ENCODE data around the gene PDE1A. TPM values are rescaled to one million over a fixed set of nuclear protein-coding genes. Genes with fewer than 3 reads are reported as not detected.

Gene PDE1A
- total RNA-seq, 1 donor from 2014 or later = 17.3 TPM

- intact Hi-C loops (cut with micrococcal nuclease) = no loop called here
- H3K36me3 ChIP-seq = no peaks in the 10 kb centered on the region
- no peaks in the 10 kb centered on the region for H3K27me3 ChIP-seq (ENCODE audit: low read depth)
- no peaks in the 10 kb centered on the region for H3K4me1 ChIP-seq
- no peak overlapping the region for H3K4me3 ChIP-seq
- H3K9me3 ChIP-seq (replicated peaks) = no peaks in the 10 kb centered on the region
- no peak for DNase-seq
- TF ChIP-seq CTCF (IDR thresholded peaks at IDR 0.05; ENCODE audit: borderline replicate concordance) = no peak
- no peak overlapping the region for H3K27ac ChIP-seq (replicated peaks)
Observed at GRCh38 chr2:182164686-182165085, 262.1 kb downstream of the PDE1A start.

- no peaks in the 10 kb centered on the region for H3K36me3 ChIP-seq
- no peak overlapping the region for H3K4me3 ChIP-seq
- no peak for TF ChIP-seq CTCF (IDR thresholded peaks at IDR 0.05; ENCODE audit: borderline replicate concordance)
- H3K4me1 ChIP-seq = no peaks in the 10 kb centered on the region
- H3K9me3 ChIP-seq (replicated peaks) = no peaks in the 10 kb centered on the region
- intact Hi-C loops (cut with micrococcal nuclease) = no loop called here
- H3K27me3 ChIP-seq (ENCODE audit: low read depth) = no peaks in the 10 kb centered on the region
- no peak overlapping the region for H3K27ac ChIP-seq (replicated peaks)
- no peak for DNase-seq
Observed at GRCh38 chr2:182163878-182164277, 263.0 kb downstream of the PDE1A start.

- no peak overlapping the region for H3K27ac ChIP-seq (replicated peaks)
- no peaks in the 10 kb centered on the region for H3K27me3 ChIP-seq (ENCODE audit: low read depth)
- intact Hi-C loops (cut with micrococcal nuclease) = no loop called here
- no peaks in the 10 kb centered on the region for H3K36me3 ChIP-seq
- H3K9me3 ChIP-seq (replicated peaks) = no peaks in the 10 kb centered on the region
- H3K4me1 ChIP-seq = peaks cover 20% of the 10 kb centered on the region
- DNase-seq = no peak
- H3K4me3 ChIP-seq = no peak overlapping the region
- no peak for TF ChIP-seq CTCF (IDR thresholded peaks at IDR 0.05; ENCODE audit: borderline replicate concordance)
Observed at GRCh38 chr2:182148344-182148743, 278.5 kb downstream of the PDE1A start.

GRCh38 chr2:182144776-182145165 lies 282.1 kb downstream of the PDE1A start:
- H3K27me3 ChIP-seq (ENCODE audit: low read depth) = no peaks in the 10 kb centered on the region
- H3K9me3 ChIP-seq (replicated peaks) = no peaks in the 10 kb centered on the region
- H3K27ac ChIP-seq (replicated peaks) = peak overlapping the region; percentile 51
- intact Hi-C loops (cut with micrococcal nuclease) = no loop called here
- H3K4me3 ChIP-seq = no peak overlapping the region
- peaks cover 30% of the 10 kb centered on the region for H3K4me1 ChIP-seq
- no peaks in the 10 kb centered on the region for H3K36me3 ChIP-seq
- DNase-seq = peak; percentile 30
- TF ChIP-seq CTCF (IDR thresholded peaks at IDR 0.05; ENCODE audit: borderline replicate concordance) = no peak

GRCh38 chr2:182144041-182144775 lies 282.6 kb downstream of the PDE1A start:
- TF ChIP-seq CTCF (IDR thresholded peaks at IDR 0.05; ENCODE audit: borderline replicate concordance) = no peak
- no peaks in the 10 kb centered on the region for H3K9me3 ChIP-seq (replicated peaks)
- intact Hi-C loops (cut with micrococcal nuclease) = no loop called here
- no peak for DNase-seq
- no peak overlapping the region for H3K27ac ChIP-seq (replicated peaks)
- no peaks in the 10 kb centered on the region for H3K27me3 ChIP-seq (ENCODE audit: low read depth)
- H3K4me1 ChIP-seq = peaks cover 30% of the 10 kb centered on the region
- no peaks in the 10 kb centered on the region for H3K36me3 ChIP-seq
- H3K4me3 ChIP-seq = no peak overlapping the region

All from left ventricle myocardium inferior (tissue), 1 donor.